Fibroblast of skin of scalp (primary cell): ENCODE data around the gene KLF13.
A peak's percentile ranks its signal among the peaks of the same experiment; 100 is the strongest.

Experiments used
- DNase-seq: peaks from one replicate; pipeline ENCODE4 v3.0.0-alpha.2; 2013

KLF13 gene

GRCh38 chr15:31317017-31317416 is 9.6 kb upstream of the KLF13 start:
- DNase-seq, result no peak

- DNase-seq, result no peak
Observed at GRCh38 chr15:31317421-31318327, 9.0 kb upstream of the KLF13 start.

DNA sequence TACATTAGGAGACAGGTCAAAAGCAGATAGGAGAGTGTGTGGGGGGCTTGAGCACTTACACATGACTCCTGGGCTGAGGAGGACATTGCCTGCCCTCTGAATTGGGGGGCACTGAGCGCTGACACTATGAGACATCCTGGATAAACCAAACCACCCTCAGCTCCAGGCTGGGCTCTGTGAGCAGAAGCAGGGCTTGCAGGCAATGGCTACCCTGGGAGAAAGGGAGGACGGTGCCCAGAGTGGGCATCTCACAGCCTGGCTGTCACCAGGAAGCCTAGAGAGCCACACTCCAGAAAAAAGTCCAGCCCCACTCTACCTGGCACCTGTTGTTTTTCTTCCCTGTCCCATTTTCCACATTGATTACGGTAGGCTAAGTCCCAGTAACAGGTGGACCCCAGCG is 8.2 kb upstream of the KLF13 start:
- no peak for DNase-seq

- no peak for DNase-seq
Observed at GRCh38 chr15:31320022-31320421, 6.6 kb upstream of the KLF13 start.

DNA sequence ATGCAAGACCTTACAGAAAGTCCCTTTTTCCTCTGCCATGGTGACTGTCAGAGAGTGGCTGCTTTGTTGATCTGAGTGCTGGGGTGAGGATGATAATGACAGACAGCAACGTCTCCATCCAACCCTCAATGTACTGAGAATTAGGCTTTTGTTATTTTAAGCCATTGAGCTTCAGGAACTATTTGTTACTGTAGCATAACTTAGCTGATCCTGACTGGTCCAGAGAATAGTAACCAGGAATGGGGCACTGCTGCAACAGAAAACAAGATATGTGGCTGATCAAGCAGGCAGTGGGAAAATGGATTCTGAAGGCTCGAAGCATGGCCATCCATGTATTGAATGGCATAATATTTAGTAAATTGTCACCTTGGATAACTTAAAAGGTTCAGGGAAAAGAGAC is 5.2 kb upstream of the KLF13 start:
- no peak for DNase-seq

GRCh38 chr15:31322504-31322903 is 4.1 kb upstream of the KLF13 start:
- DNase-seq, result no peak

DNA sequence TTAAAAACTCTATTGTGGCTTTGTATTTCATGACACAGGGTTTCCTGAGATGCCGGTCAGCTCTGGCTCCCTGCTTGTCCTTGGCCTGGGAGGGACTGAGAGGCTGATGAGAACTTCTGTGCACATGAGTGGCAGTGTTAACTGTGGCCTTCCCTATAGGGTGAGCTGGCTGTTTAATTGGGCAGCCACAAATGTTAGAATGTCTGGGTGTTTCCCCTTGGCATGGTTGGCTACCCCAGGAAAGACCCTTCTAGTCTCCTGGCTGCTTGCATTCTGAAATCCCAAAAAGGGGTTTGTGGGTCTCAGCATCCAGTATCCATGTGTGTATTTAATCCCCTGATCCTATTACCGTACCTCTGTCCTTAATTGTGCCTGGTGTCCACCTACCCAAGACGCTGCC is 3.0 kb upstream of the KLF13 start:
- DNase-seq, result no peak

GRCh38 chr15:31324186-31324585 is 2.4 kb upstream of the KLF13 start:
- no peak for DNase-seq

DNA sequence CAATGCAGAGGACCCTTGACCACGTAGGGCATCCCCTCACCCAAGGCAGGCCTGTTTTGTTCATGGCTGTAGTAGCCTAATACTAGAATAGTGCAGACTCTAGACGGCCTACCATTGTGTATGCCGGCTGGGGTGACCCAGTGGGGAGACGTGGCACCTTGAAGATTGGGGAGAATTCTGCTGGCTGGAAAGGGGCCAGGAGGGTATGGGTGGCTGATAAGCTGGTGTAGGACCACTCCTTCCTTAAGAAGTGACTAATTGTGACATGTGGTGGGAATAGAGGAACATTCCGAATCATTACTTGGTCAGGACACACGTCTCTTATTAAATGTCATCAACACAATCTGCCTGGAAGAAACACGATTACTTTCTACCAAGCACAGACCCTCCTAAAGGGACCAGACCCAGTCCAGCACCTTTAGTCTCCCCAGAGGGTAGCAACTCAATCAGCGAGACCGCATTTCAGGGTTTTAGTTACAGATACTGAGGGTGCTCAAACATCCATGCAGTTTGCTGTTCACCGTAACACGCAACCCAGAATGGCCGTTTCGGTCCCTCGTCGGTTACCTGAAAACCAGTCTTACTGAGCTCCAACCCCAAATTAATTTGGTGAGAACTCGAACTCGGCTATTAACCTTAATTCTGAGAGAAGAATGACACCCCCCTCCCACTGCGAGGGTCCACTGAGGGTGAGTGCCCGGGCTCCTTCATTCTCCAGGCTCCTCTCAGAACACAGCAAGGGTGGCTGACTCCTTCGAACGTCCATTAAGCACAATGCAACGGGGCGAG is 1.6 kb upstream of the KLF13 start:
- DNase-seq, result no peak

GRCh38 chr15:31325595-31326155 is 960 bp upstream of the KLF13 start:
- DNase-seq, result peak; percentile 57

- DNase-seq, result peak; percentile 71
Observed at GRCh38 chr15:31326875-31327668, 437 bp downstream of the KLF13 start.

DNA sequence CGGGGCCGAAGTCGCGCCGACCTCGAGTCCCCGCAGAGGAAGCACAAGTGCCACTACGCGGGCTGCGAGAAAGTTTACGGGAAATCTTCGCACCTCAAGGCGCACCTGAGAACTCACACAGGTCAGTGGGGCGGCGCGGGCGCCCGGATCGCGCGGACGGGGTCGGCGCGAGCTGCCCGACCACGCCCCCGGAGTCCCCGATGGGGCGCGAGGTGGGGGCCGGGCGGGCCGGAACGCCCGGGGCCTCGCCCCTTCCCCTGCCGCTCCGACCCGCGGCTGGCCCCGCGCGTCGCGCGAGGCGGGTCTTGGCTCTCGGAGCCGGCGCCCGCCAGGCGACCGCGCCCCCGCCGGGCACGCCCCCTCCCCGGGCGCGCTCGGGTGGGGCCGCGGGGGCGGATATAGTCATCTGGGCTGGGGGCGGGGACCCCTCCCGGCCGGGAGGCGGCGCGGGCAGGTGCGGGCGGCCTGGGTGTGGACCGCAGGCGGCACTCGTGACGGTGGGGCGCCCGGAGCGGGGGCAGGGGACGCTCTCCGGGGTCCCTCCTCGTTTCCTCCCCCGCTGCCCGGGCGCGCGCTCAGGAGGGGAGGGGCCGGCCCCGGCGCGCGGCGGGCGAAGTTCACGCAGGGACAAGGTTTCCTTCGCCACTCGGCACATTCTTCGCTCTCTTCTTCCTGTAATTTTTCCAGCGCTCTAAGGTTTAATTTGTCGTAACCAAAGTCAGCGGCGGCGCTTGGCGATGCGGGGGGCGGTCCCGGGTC is 1.2 kb downstream of the KLF13 start:
- peak; percentile 42 for DNase-seq

- peak; percentile 37 for DNase-seq
Observed at GRCh38 chr15:31328428-31328968, 1.9 kb downstream of the KLF13 start.

DNA sequence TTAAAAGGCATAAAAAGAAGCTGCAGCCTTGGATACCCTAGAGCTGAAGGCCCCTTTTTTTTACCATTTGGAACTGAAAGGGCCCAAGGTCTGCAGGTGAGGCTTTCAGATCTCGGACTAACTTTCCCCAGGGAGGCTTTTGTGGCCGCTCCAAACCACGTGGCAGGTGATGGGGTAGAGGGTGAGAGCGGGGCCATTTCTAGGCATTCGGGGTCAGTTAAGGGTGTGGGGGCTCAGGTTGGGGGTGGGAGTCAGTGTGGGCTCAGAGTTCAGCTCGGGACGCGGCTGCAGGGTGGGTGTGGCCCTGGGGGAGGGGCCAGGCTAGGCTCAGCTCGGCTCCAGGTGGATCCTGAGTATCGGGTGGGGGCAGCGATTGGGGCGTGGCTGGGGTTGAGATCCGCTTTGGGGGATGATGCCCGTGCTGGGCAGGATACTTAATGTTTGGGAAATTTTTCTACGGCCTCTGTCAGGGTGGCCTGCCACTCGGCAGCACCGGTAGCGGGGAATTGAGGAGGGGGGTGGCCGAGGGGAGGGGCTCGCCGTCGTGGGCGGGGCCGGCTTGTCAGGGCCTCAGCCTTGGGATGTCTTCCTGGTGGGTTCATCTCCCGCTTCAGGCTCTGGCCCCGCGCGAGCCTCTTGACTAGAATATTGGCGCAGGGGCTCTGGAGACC is 2.5 kb downstream of the KLF13 start:
- DNase-seq, result no peak

DNA sequence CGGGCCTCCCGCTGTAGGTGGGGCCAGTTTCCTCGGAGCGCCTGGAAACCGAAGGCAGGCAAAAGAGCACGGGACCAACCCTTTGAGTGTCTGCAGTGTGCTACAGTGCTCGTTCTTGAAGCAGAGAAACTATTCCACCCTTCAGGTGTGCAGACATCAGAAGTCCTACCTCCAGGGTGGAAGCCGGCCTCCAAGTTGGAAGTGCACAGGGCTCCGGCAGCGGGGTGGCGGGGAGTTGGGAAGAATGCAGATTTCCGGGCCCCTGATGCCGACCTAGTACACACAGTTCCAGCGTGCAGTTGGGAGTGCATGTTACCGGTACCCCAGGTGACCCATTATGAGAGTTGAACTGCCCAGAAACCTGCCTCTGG is 3.0 kb downstream of the KLF13 start:
- no peak for DNase-seq

- no peak for DNase-seq
Observed at GRCh38 chr15:31330111-31330785, 3.6 kb downstream of the KLF13 start.

DNA sequence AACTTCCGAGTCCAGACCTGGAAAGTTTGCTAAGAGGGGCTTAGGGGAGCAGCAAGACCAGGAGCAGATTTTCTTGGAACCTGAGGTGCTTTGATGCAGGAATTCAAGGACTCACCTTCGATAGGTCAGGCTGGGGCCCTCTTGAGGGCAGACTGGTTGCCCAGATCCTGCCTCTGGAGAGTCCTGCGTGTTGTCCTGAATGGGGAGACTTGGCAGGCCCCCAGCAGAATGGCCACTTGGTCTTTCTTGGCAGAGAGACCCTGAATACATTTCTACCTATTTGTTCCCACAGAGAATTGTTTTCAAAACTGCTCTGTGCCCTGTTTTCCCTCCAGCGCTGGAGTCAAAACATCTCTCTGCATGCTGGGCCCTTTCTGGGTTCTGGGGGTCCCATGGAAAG is 4.2 kb downstream of the KLF13 start:
- DNase-seq, result no peak

DNA sequence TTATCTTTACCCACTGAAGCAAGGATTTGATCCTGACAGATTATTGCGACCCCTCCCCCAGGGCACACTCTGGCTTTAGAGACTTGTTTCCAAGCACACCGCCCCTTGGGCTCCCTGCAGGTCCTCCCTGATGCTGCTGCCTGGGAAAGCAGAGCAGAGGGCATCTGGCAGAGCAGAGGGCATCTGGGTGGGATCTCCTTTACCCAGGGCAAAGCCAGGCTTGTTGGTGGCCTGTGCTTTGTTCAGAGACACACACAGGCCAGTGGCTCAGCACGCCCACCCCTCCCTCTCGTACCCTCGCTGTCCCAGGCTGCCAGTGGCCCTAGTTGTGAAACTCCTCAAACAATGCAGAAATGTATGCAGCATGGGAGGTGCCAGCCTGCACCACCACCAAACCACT is 4.8 kb downstream of the KLF13 start:
- DNase-seq, result no peak

- DNase-seq, result no peak
Observed at GRCh38 chr15:31332020-31332680, 5.5 kb downstream of the KLF13 start.

DNA sequence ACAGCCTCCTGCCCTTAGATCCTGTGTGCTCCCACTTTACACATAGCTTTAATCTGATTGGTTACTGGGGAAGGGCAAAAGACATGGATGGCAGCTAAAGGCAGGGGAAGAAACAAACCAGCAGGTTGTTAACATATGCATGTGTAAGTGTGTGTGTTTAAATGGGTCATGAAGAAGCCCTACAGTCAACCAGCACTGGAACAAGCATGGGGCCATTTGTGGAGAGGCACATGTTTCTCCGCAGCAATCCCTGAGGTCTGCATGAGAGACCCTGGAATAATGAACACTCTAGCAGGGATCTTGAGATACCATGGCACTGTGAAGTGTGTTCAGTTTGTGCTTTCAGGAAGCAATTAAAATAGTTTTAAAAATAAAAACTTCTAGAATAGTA is 6.0 kb downstream of the KLF13 start:
- no peak for DNase-seq
